ENCODE measurements around the gene EIF4G3. TPM values are rescaled to one million over a fixed set of nuclear protein-coding genes. Genes with fewer than 3 reads are reported as not detected.
"Not testable (repeated sequence)": the region's sequence is repeated elsewhere in the genome, so short reads cannot be mapped to it uniquely, and the experiment has no call there.

EIF4G3 gene
- total and polyA plus RNA-seq, 10 of the 15 experiments (the other 5 are each of a cell fraction or from before 2014, with no cell fraction given), result 7.4 to 45.1 (median 29.1) TPM

GRCh38 chr1:21059021-21059420, 117.7 kb downstream of the EIF4G3 start:
- ATAC-seq (no peak), DNase-seq (ENCODE audit: low read depth, low spot score) (no peak), FAIRE-seq (no peak)
- intact Hi-C loops (cut with micrococcal nuclease; ENCODE audit: unreplicated experiment) (no loop called here), in situ Hi-C loops (cut with MboI) (no loop called here)
- no peaks in the 10 kb centered on the region for H3K79me2 ChIP-seq (ENCODE audit: control insufficient read depth, insufficient read depth, low read length)
- no peak overlapping the region for H2AFZ ChIP-seq (ENCODE audit: control insufficient read depth, low read depth, low read length)
- no peaks in the 10 kb centered on the region for H3K27me3 ChIP-seq (replicated peaks in 1 of 2; ENCODE audit: control insufficient read depth in 2 of 2, insufficient read depth in 2 of 2, low read length in 1 of 2)
- TF ChIP-seq RAD51 (IDR thresholded peaks at IDR 0.05), result no peak
- no peak overlapping the region for H3K4me3 ChIP-seq
- H3K27ac ChIP-seq (ENCODE audit: control insufficient read depth, insufficient read depth), result no peak overlapping the region
- RAD21 ChIA-PET (ENCODE audit: unreplicated experiment), result interaction anchor here (0.7 kb wide), 1 partner anchor 896 kb away, joined by 3 read pairs; no protein-coding TSS in a partner anchor
- no peaks in the 10 kb centered on the region for H3K9me3 ChIP-seq (replicated peaks; ENCODE audit: control insufficient read depth, insufficient read depth, low read length)
- CTCF ChIA-PET, result interaction anchor here (1.6 kb wide), 1 partner anchor 13 kb away, joined by 5 read pairs; no protein-coding TSS in a partner anchor
- no peak overlapping the region for H3K9ac ChIP-seq (ENCODE audit: control insufficient read depth, insufficient read depth, low read length)
- no peaks in the 10 kb centered on the region for H3K4me1 ChIP-seq (ENCODE audit: control insufficient read depth, insufficient read depth, low read length)
- POLR2A ChIA-PET, result interaction anchor here (0.6 kb wide), 1 partner anchor 11 kb away, joined by 3 read pairs; no protein-coding TSS in a partner anchor
- no peaks in the 10 kb centered on the region for H4K20me1 ChIP-seq (ENCODE audit: control insufficient read depth, insufficient read depth)
- no TSS peak for BruUV-seq (replicated peaks)
- no peak overlapping the region for H3K4me2 ChIP-seq (ENCODE audit: control insufficient read depth, insufficient read depth)
- SMC1A ChIA-PET (ENCODE audit: uncharacterized antibody, unreplicated experiment), result interaction anchor here (1.4 kb wide), 1 partner anchor 71 kb away, joined by 5 read pairs; no protein-coding TSS in a partner anchor
- H3K36me3 ChIP-seq (ENCODE audit: control insufficient read depth in 2 of 2, insufficient read depth in 2 of 2, low read length in 1 of 2), result no peaks in the 10 kb centered on the region; a peak in 1 of 4 replicates

- ChIA-PET CTCF (interaction anchor here (0.8 to 1.6 kb wide), 2 partner anchors 12 to 137 kb away, joined by 3 to 5 read pairs; no protein-coding TSS in a partner anchor), RAD21 (ENCODE audit: unreplicated experiment) (no interaction called here), POLR2A (interaction anchor here (0.6 kb wide), 1 partner anchor 191 kb away, joined by 3 read pairs; no protein-coding TSS in a partner anchor), SMC1A (ENCODE audit: uncharacterized antibody, unreplicated experiment) (interaction anchor here (0.9 to 1.4 kb wide), 4 partner anchors 9 to 137 kb away, joined by 3 to 5 read pairs (median 4); no protein-coding TSS in a partner anchor)
- Histone ChIP-seq H3K4me3 (no peak overlapping the region), H3K27ac (ENCODE audit: control insufficient read depth, insufficient read depth) (no peak overlapping the region), H3K79me2 (ENCODE audit: control insufficient read depth, insufficient read depth, low read length) (no peaks in the 10 kb centered on the region), H3K4me2 (ENCODE audit: control insufficient read depth, insufficient read depth) (no peak overlapping the region), H3K36me3 (ENCODE audit: control insufficient read depth in 2 of 2, insufficient read depth in 2 of 2, low read length in 1 of 2) (no peaks in the 10 kb centered on the region; a peak in 1 of 4 replicates), H3K9me3 (replicated peaks; ENCODE audit: control insufficient read depth, insufficient read depth, low read length) (no peaks in the 10 kb centered on the region), H2AFZ (ENCODE audit: control insufficient read depth, low read depth, low read length) (no peak overlapping the region), H4K20me1 (ENCODE audit: control insufficient read depth, insufficient read depth) (no peaks in the 10 kb centered on the region), H3K9ac (ENCODE audit: control insufficient read depth, insufficient read depth, low read length) (no peak overlapping the region), H3K27me3 (replicated peaks in 1 of 2; ENCODE audit: control insufficient read depth in 2 of 2, insufficient read depth in 2 of 2, low read length in 1 of 2) (no peaks in the 10 kb centered on the region), H3K4me1 (ENCODE audit: control insufficient read depth, insufficient read depth, low read length) (no peaks in the 10 kb centered on the region)
- no peak for FAIRE-seq
- no peak for TF ChIP-seq MEF2A (IDR thresholded peaks at IDR 0.05; ENCODE audit: insufficient read depth, low read depth, low read length)
- WGBS (ENCODE audit: insufficient coverage, insufficient replicate concordance, low lambda C conversion rate, missing lambda C conversion rate), result 97% methylated on average over 3 of the region's 3 CpGs
- ATAC-seq, result no peak
- no peak for DNase-seq (ENCODE audit: low read depth, low spot score)
- no TSS peak for BruUV-seq (replicated peaks)
- intact Hi-C loops (cut with micrococcal nuclease; ENCODE audit: unreplicated experiment), result no loop called here
- in situ Hi-C loops (cut with MboI), result no loop called here
Measured at GRCh38 chr1:21058035-21058793, 118.5 kb downstream of the EIF4G3 start.

DNA sequence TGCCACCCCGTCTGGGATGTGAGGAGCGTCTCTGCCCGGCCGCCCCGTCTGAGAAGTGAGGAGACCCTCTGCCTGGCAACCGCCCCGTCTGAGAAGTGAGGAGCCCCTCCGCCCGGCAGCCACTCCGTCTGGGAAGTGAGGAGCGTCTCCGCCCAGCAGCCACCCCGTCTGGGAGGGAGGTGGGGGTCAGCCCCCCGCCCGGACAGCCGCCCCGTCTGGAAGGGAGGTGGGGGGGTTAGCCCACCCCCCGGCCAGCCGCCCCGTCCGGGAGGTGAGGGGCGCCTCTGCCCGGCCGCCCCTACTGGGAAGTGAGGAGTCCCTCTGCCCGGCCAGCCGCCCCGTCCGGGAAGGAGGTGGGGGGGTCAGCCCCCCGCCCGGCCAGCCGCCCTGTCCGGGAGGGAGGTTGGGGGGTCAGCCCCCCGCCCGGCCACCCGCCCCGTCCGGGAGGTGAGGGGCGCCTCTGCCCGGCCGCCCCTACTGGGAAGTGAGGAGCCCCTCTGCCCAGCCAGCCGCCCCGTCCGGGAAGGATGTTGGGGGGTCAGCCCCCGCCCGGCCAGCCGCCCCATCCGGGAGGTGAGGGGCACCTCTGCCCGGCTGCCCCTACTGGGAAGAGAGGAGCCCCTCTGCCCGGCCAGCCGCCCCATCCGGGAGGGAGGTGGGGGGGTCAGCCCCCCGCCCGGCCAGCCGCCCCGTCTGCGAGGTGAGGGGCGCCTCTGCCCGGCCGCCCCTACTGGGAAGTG, 123.3 kb downstream of the EIF4G3 start:
- SMC1A ChIA-PET (ENCODE audit: uncharacterized antibody, unreplicated experiment), result not testable (repeated sequence)

More for the DNA sequence above, 123.3 kb downstream of the EIF4G3 start:
- H3K36me3 ChIP-seq (ENCODE audit: control insufficient read depth in 2 of 2, insufficient read depth in 2 of 2, low read length in 1 of 2); ATAC-seq; in situ Hi-C loops (cut with MboI); CTCF ChIA-PET; BruUV-seq (replicated peaks); POLR2A ChIA-PET; H4K20me1 ChIP-seq (ENCODE audit: control insufficient read depth, insufficient read depth); H3K4me1 ChIP-seq (ENCODE audit: control insufficient read depth, insufficient read depth, low read length); H3K79me2 ChIP-seq (ENCODE audit: control insufficient read depth, insufficient read depth, low read length); H3K9me3 ChIP-seq (replicated peaks; ENCODE audit: control insufficient read depth, insufficient read depth, low read length); DNase-seq (ENCODE audit: low read depth, low spot score); intact Hi-C loops (cut with micrococcal nuclease; ENCODE audit: unreplicated experiment); H3K4me3 ChIP-seq; H3K4me2 ChIP-seq (ENCODE audit: control insufficient read depth, insufficient read depth); RAD21 ChIA-PET (ENCODE audit: unreplicated experiment); H3K27ac ChIP-seq (ENCODE audit: control insufficient read depth, insufficient read depth); H2AFZ ChIP-seq (ENCODE audit: control insufficient read depth, low read depth, low read length); FAIRE-seq; H3K27me3 ChIP-seq (replicated peaks in 1 of 2; ENCODE audit: control insufficient read depth in 2 of 2, insufficient read depth in 2 of 2, low read length in 1 of 2); H3K9ac ChIP-seq (ENCODE audit: control insufficient read depth, insufficient read depth, low read length): not testable (repeated sequence)
- WGBS (ENCODE audit: insufficient coverage, insufficient replicate concordance, low lambda C conversion rate, missing lambda C conversion rate), result over 99% methylated on average over 18 of the region's 59 CpGs

All from GM12878 (cell line).